Mesothelial cell of epicardium (in vitro differentiated cells): ENCODE measurements around the gene RMI1. TPM values are rescaled to one million over a fixed set of nuclear protein-coding genes. Genes with fewer than 3 reads are reported as not detected.

Source experiments
- DNase-seq, 2 experiments: peaks; one replicate each; pipeline ENCODE4 v3.0.0; 2021; ENCODE audit warnings: low spot score in 2 of 2; ENCODE audit not compliant: unreplicated experiment in 2 of 2
- H3K27ac Mint-ChIP-seq: 2 replicates; pipeline ENCODE4 v1.8.0; 2021; ENCODE audit warnings: mixed read lengths
- H3K27me3 Mint-ChIP-seq: 2 replicates; pipeline ENCODE4 v1.8.0; 2021; ENCODE audit warnings: low read depth, mixed read lengths
- H3K36me3 Mint-ChIP-seq: 2 replicates; pipeline ENCODE4 v1.8.0; 2021; ENCODE audit warnings: mixed read lengths
- H3K4me1 Mint-ChIP-seq: 2 replicates; pipeline ENCODE4 v1.8.0; 2021; ENCODE audit warnings: mixed read lengths
- H3K4me3 Mint-ChIP-seq: 2 replicates; pipeline ENCODE4 v1.8.0; 2021; ENCODE audit warnings: mild to moderate bottlenecking, moderate library complexity, mixed read lengths
- H3K9me3 Mint-ChIP-seq: 2 replicates; pipeline ENCODE4 v1.8.0; 2021; ENCODE audit warnings: mixed read lengths
- total RNA-seq: library from RNA; stranded (reverse); gene quantifications from 3 replicates; pipeline ENCODE4 v1.2.1, GENCODE V29; 2021
- TF ChIP-seq, protein P1 (sequence below): fragments of 200-600 bp; sonication (generic); IDR thresholded peaks from one replicate; pipeline ENCODE4 v1.5.0; 2021; ENCODE audit warnings: antibody characterized with exemption; ENCODE audit not compliant: unreplicated experiment

Gene RMI1
- total RNA-seq, 1 donor from 2014 or later: 9.2 TPM

DNA sequence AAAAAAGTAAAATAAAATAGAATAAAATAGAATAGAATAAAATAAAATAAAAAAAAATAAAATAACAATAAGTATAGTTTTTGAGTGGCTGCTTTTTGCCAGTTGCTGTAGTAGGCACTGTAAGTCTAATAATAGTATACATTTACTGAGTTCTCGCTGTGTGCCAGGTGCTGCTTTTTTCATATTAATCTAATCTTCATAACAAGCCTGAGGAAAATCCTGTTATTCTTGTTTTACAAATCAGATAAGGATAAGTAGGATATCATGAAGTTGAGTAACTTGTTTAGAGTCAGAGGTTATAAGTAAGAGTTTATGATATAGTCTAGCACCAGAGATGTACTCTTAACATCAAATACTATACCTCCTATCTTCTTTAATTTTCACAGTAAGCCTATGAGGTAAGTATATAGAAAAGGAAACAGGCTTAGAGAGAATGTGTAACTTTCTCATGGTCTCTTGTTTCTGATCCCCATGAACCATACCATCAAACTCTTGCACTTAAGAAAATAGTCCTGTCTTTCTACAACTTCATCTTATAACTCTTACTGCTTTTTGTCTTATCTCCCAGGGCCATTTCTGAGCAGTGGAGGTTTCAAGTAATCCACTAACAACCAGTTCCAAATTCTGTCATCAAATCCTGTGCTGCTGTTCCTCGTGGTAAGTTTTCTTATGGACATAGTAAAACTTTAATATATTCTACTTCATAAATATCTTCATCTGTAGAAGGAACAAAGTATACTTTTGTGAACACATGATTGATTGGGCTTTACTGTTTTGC, 18.7 kb downstream of the RMI1 start:
- H3K36me3 Mint-ChIP-seq: peaks cover 5% of the 10 kb centered on the region
- H3K9me3 Mint-ChIP-seq: no peaks in the 10 kb centered on the region
- DNase-seq: no peak
- H3K27ac Mint-ChIP-seq: peak overlapping the region; percentile 84
- TF ChIP-seq, protein P1, sequence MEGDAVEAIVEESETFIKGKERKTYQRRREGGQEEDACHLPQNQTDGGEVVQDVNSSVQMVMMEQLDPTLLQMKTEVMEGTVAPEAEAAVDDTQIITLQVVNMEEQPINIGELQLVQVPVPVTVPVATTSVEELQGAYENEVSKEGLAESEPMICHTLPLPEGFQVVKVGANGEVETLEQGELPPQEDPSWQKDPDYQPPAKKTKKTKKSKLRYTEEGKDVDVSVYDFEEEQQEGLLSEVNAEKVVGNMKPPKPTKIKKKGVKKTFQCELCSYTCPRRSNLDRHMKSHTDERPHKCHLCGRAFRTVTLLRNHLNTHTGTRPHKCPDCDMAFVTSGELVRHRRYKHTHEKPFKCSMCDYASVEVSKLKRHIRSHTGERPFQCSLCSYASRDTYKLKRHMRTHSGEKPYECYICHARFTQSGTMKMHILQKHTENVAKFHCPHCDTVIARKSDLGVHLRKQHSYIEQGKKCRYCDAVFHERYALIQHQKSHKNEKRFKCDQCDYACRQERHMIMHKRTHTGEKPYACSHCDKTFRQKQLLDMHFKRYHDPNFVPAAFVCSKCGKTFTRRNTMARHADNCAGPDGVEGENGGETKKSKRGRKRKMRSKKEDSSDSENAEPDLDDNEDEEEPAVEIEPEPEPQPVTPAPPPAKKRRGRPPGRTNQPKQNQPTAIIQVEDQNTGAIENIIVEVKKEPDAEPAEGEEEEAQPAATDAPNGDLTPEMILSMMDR: no peak
- no peaks in the 10 kb centered on the region for H3K27me3 Mint-ChIP-seq
- H3K4me3 Mint-ChIP-seq: no peak overlapping the region
- peaks cover 17% of the 10 kb centered on the region for H3K4me1 Mint-ChIP-seq

DNA sequence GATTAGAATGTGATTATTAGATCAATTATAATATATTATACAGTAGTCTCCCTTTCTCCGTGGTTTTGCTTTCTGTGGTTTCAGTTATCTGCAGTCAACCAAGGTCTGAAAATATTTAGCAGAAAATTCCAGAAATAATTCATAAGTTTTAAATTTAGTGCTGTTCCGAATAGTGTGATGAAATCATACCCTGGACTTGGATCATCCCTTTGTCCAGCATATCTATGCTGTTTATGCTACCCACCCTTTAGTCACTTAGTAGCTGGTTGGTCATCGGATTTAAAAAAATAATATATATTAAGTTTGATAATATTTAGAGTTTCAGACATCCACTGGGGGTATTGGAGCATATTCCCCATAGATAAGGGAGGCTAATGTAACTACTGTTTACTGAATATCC, 19.6 kb downstream of the RMI1 start:
- Mint-ChIP-seq H3K4me1 (peaks cover 17% of the 10 kb centered on the region), H3K36me3 (peaks cover 5% of the 10 kb centered on the region), H3K27ac (no peak overlapping the region), H3K9me3 (no peaks in the 10 kb centered on the region), H3K4me3 (no peak overlapping the region), H3K27me3 (no peaks in the 10 kb centered on the region)
- DNase-seq: no peak
- TF ChIP-seq, protein P1: no peak

- Mint-ChIP-seq H3K9me3 (no peaks in the 10 kb centered on the region), H3K36me3 (peaks cover 10% of the 10 kb centered on the region), H3K4me3 (no peak overlapping the region), H3K27me3 (no peaks in the 10 kb centered on the region), H3K4me1 (peaks cover 15% of the 10 kb centered on the region), H3K27ac (no peak overlapping the region)
- TF ChIP-seq, protein P1: no peak
- DNase-seq: no peak
Measured at GRCh38 chr9:84001621-84002020, 21.0 kb downstream of the RMI1 start.

DNA sequence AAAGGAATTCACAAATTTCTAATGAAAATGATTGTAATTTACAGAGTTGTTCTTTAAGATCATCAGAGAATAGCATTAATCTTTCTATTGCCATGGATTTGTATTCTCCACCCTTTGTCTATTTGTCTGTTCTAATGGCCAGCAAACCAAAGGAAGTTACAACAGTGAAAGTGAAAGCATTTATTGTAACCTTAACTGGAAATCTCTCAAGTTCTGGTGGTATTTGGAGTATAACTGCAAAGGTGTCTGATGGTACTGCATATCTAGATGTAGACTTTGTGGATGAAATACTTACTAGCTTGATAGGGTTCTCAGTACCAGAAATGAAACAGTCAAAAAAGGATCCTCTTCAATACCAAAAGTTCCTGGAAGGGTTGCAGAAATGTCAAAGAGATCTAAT, 21.7 kb downstream of the RMI1 start:
- Mint-ChIP-seq H3K9me3 (peaks cover 2% of the 10 kb centered on the region), H3K36me3 (peaks cover 12% of the 10 kb centered on the region), H3K4me3 (no peak overlapping the region), H3K4me1 (peaks cover 15% of the 10 kb centered on the region), H3K27ac (no peak overlapping the region), H3K27me3 (no peaks in the 10 kb centered on the region)
- TF ChIP-seq, protein P1: no peak
- DNase-seq: no peak

GRCh38 chr9:84003246-84003645, 22.6 kb downstream of the RMI1 start:
- Mint-ChIP-seq H3K4me3 (no peak overlapping the region), H3K27ac (no peak overlapping the region), H3K27me3 (no peaks in the 10 kb centered on the region), H3K9me3 (peaks cover 9% of the 10 kb centered on the region), H3K4me1 (peaks cover 14% of the 10 kb centered on the region), H3K36me3 (peaks cover 20% of the 10 kb centered on the region)
- DNase-seq: no peak
- TF ChIP-seq, protein P1: no peak
